SK-MEL-5 (cell line): ENCODE results near the gene CDH11. TPM values are rescaled to one million over a fixed set of nuclear protein-coding genes. Genes with fewer than 3 reads are reported as not detected.
A peak's percentile ranks its signal among the peaks of the same experiment; 100 is the strongest.

ENCODE experiments used
- DNase-seq: peaks from one replicate; pipeline ENCODE4 v3.0.0-alpha.2; 2016; ENCODE audit warnings: low read depth, low spot score
- in situ Hi-C: cut with HindIII; loops from 2 replicates; pipeline ENCODE4 v1.10.0; 2016; ENCODE audit warnings: low sequenced_read_pairs, high pct_unique_total_duplicates, low pct_unique_long_range_greater_than_20kb
- total RNA-seq: library from RNA; depleted of rRNA; stranded (reverse); fragments of >200 nt; shearing (Covaris generic); gene quantifications from 2 replicates; pipeline ENCODE4 v1.2.3, GENCODE V29; 2014

CDH11 gene
- total RNA-seq, 1 experiment from 2014 or later, result not detected

DNA sequence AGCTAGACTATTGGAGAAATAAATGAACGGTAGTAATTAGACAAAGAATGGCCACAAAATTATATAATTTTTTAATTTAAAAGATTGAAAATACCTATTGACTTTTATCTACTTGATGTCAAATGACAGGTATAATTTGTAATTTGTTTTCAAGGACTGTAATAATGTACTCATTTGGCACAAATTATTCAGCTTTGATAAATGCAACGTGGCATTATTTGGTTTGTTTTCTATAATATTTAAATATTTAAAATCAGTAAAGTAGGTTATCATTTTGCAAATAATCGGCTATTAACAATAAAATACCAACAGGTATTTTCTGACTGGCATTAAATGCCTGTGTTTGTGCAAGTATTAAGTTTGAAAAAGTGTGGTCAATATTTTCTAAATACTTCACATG lies 60.6 kb downstream of the CDH11 start:
- in situ Hi-C loops, result no loop called here
- DNase-seq, result no peak

DNA sequence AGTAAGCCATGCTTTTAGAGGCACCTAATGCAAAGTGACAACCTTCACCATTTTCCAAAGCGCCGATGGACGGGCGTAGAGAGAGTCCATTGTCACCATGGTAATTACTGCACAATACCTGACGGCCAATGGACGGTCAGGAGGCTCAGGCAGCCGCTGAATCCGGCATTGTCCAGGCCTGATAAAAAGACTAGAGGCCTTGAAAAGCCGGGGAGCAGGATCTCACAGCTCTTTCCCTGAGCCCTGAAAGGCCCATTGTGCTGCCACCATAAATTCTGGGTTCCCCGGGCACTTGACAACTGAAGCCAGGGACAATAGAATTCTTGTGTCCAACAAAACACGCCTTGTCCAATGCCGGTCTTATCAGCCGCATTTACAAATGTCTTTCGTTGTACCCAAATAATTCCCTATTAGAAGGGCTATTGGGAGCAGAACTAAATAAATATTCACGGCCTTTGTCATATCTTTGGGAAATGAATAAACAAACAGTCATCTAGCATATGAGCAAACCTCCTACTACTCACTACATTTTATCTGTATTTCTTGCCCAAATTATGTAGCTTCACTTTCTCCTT lies 62.4 kb downstream of the CDH11 start:
- peak; percentile 81 for DNase-seq
- in situ Hi-C loops, result no loop called here

- in situ Hi-C loops, result no loop called here
These were observed 64.7 kb downstream of the CDH11 start for GRCh38 chr16:65057184-65057583.

GRCh38 chr16:65054457-65054856 lies 67.4 kb downstream of the CDH11 start:
- in situ Hi-C loops, result no loop called here
- DNase-seq, result no peak

More at GRCh38 chr16:65057184-65057583, 64.7 kb downstream of the CDH11 start:
- DNase-seq, result no peak

- DNase-seq, result no peak
- in situ Hi-C loops, result no loop called here
These were observed 72.2 kb downstream of the CDH11 start for GRCh38 chr16:65049679-65050078.

GRCh38 chr16:65045961-65046360 lies 75.9 kb downstream of the CDH11 start:
- no peak for DNase-seq
- in situ Hi-C loops, result no loop called here

GRCh38 chr16:65044873-65045272 lies 77.0 kb downstream of the CDH11 start:
- in situ Hi-C loops, result no loop called here
- DNase-seq, result no peak

GRCh38 chr16:65044026-65044425 lies 77.8 kb downstream of the CDH11 start:
- no peak for DNase-seq
- in situ Hi-C loops, result no loop called here

GRCh38 chr16:65042438-65043365 lies 79.2 kb downstream of the CDH11 start:
- DNase-seq, result no peak
- in situ Hi-C loops, result no loop called here

DNA sequence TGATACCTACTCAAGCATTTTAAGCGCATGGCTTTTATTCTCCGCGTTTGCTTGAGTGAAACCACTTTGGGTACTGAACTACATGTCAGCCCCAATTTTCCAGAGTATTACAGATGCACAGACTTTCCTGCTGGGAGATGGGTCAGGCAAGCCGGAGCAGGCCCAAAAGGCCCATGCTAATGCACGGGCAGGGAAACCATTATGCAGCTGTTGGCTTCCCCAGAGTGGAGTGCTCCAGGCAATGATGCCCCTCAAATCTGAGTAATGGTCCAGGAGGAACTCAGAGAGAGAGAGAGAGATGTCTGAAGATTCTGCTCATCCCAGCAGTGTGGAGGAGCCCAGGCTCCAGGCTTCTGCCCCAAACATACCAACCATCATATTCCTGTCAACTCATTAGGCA lies 80.2 kb downstream of the CDH11 start:
- no peak for DNase-seq
- in situ Hi-C loops, result no loop called here

DNA sequence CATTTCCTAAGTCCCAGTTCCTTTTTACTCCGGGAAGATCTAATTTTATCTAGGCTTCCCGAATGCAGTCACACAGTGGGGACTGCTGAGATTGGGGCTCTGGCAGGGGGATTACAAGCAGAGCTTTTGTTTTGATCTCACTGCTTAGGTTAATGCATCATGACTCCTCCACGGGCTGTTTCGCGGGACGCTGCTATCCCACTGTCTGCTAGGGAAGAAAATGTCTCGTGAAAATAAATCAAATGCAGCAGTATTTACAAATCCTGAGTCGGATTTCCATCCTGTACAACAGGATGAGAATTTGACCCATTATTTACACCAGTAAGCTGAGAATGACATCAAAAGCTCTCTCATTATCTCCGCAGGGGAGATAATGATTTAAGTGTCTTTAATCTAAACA lies 83.8 kb downstream of the CDH11 start:
- DNase-seq, result no peak
- in situ Hi-C loops, result no loop called here

DNA sequence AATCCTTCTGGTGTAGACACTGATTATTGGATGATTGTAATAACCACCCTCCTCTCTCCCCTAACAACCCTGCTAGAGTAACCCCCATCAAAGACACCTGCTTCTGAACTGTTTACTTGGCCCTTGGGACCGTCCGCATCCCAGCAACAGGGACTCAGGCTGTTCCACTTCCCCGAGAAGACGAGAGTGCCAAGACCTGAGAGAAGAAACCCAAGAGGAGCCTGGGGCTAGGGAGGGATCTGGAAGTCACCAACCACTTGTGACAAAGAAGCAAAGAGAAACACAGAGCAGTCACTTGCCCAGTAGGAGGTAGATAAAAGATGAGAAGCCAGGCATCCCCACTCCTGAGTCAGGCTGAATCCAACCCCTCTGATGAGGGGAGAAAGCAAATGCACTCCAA lies 84.3 kb downstream of the CDH11 start:
- no peak for DNase-seq
- in situ Hi-C loops, result no loop called here

DNA sequence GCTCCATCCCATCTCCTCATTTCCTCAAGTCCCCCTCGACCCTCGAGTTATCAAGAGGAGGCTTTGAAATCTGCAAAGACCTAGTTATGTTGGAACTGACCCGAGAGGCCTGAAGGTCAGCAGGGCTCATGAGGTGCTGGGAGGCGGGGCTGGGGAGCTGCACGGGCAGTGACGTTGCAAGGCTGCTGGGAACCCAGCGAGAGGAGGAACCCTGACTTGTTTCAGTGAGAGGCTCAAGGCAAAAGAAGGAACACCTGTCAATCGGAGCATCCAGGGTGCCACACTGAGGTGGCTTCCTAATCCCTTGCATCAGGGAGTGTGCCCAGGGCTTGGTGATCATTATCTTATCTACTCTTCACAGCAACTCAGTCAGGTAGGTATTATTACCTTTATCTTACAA lies 86.9 kb downstream of the CDH11 start:
- in situ Hi-C loops, result no loop called here
- DNase-seq, result no peak

- in situ Hi-C loops, result no loop called here
- DNase-seq, result no peak
These were observed 89.5 kb downstream of the CDH11 start for GRCh38 chr16:65032387-65032786.

DNA sequence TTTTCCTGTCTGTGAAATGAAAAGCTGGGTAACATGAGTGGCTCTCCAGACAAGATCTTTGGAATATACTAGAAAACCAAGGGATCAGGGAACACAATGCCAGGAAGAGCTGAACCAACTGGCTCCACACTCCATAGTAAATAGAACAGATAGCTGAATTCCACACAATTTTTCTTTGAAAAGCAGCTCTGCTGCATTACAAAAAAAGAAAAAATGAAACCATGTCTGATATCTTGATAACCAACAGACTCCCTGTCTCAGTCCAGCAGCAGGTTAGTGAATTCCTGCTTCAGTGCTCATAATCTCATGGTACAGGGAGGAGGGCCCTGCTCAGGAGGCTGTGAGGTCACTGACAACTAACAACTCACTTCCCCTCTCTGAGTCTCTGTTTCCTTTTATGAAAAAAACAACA lies 97.1 kb downstream of the CDH11 start:
- DNase-seq, result no peak
- in situ Hi-C loops, result no loop called here

DNA sequence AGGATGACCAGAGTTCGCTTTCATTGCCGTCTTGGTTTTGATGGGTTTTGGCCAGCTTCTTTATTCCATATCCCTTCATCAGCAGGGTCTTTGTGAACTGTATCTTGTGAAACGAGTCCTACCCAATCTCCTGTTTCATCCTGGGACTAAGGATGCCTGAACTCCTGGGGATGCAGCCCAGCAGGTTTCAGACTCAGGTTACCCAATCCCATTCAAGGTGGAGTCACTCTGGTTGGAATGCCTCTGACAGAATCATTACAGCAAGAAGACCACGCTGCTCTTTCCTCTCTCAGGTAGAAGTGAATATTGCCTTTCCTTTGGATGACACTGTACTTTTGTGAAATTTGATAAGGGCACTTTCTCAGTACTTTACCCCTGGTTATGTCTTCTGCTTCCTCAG lies 98.1 kb downstream of the CDH11 start:
- DNase-seq, result no peak
- in situ Hi-C loops, result no loop called here

DNA sequence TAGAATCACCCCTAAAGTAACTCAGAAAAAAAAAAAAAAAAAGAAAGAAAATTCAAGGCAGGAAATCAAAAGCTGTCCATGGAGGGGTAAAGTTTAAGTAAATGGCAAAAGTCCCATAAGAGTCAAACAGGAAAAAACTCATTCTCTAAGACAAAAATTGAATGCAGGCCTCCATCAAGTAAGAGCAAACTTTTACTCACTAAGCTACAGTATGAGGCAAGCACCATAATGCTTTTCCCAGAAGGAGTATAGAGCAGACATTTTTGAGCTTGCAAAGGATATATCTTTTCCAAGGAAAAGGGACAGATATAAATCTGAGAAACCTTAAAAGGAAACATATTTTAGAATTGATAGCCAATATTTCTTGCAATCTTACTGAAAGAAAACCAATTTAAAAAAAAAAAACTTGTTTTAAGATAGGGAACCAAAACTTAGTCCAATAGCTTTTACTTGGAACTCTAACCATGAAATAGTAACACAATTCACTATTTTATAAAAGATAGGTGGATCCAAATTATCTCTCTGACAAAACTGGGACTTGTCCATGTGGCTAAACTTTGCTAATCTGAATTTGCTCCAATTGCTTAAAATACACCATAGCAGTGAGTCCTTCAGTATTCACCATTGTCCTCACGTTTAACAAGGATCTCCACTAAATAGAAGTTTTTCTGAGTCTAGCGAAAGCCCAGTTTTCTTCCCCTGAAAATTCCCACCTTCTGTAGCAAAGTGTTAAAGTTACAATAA lies 99.8 kb downstream of the CDH11 start:
- in situ Hi-C loops, result no loop called here
- no peak for DNase-seq

DNA sequence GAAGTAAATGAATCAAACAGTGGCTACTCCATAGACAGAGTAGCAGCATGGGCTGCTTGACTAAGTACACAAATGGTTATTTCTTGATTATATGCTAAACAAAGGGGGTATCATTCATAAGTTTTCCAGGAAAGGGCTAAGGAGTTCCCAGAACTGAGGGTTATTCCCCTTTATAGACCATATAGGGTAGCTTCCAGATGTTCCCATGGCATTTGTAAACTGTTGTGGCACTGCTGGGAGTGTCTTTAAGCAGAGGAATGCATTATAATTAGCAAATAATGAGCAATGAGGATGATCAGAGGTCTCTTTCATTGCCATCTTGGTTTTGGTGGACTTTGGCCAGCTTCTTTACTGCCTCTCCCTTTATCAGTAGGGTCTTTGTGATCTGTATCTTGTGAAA lies 105.1 kb downstream of the CDH11 start:
- no peak for DNase-seq
- in situ Hi-C loops, result no loop called here
